ENCODE results near the gene KIF18A. TPM values are rescaled to one million over a fixed set of nuclear protein-coding genes. Genes with fewer than 3 reads are reported as not detected.

The KIF18A gene
- total and polyA plus RNA-seq, 2 experiments from 2014 or later: 3.2 to 6.3 TPM

DNA sequence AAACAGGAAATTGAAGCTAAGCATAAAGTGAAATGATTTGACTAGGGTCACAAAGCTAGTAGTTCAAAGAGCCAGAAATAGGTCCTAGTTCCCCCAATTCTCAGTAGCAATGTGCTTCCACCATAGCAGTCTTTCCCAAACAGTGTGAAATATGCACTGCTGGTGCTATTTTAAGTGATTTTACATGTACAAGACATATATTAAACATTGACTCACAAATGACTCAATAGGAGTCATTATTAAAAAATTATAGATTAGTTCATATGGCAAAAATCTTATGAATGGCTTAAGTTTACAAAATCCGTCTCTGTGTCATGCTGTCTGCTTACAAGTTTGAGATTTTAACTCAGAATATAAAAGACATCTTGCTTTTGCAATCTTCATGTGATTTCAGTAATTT is 21.4 kb downstream of the KIF18A start:
- Histone ChIP-seq H3K27me3 (no peaks in the 10 kb centered on the region), H3K9me2 (replicated peaks; ENCODE audit: insufficient read depth) (no peaks in the 10 kb centered on the region), H3K36me3 (replicated peaks; ENCODE audit: insufficient read depth, low read depth) (no peaks in the 10 kb centered on the region), H2AFZ (no peak overlapping the region), H3K4me3 (no peak overlapping the region), H3K4me2 (no peak overlapping the region), H4K20me1 (ENCODE audit: insufficient read depth, poor library complexity, severe bottlenecking) (no peaks in the 10 kb centered on the region), H3K79me2 (no peaks in the 10 kb centered on the region), H3K27ac (no peak overlapping the region), H3K9me3 (ENCODE audit: low read depth) (no peaks in the 10 kb centered on the region), H3K4me1 (ENCODE audit: insufficient read depth) (no peaks in the 10 kb centered on the region)
- TF ChIP-seq, protein P1, sequence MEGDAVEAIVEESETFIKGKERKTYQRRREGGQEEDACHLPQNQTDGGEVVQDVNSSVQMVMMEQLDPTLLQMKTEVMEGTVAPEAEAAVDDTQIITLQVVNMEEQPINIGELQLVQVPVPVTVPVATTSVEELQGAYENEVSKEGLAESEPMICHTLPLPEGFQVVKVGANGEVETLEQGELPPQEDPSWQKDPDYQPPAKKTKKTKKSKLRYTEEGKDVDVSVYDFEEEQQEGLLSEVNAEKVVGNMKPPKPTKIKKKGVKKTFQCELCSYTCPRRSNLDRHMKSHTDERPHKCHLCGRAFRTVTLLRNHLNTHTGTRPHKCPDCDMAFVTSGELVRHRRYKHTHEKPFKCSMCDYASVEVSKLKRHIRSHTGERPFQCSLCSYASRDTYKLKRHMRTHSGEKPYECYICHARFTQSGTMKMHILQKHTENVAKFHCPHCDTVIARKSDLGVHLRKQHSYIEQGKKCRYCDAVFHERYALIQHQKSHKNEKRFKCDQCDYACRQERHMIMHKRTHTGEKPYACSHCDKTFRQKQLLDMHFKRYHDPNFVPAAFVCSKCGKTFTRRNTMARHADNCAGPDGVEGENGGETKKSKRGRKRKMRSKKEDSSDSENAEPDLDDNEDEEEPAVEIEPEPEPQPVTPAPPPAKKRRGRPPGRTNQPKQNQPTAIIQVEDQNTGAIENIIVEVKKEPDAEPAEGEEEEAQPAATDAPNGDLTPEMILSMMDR (IDR thresholded peaks at IDR 0.05; ENCODE audit: poor library complexity): no peak
- TF ChIP-seq EZH2 (IDR thresholded peaks at IDR 0.05; ENCODE audit: borderline replicate concordance) (no peak), EZH2phosphoT487 (IDR thresholded peaks at IDR 0.05; ENCODE audit: low read depth, severe bottlenecking, unreplicated experiment) (no peak)
- 88% methylated on average over 1 of the region's 1 CpG for WGBS (ENCODE audit: low lambda C conversion rate, missing lambda C conversion rate)
- no peak for DNase-seq (ENCODE audit: low spot score)

- Histone ChIP-seq H3K79me2 (no peaks in the 10 kb centered on the region), H3K9me2 (replicated peaks; ENCODE audit: insufficient read depth) (no peaks in the 10 kb centered on the region), H3K27me3 (no peaks in the 10 kb centered on the region), H3K36me3 (replicated peaks; ENCODE audit: insufficient read depth, low read depth) (no peaks in the 10 kb centered on the region), H3K4me1 (ENCODE audit: insufficient read depth) (no peaks in the 10 kb centered on the region), H3K9me3 (ENCODE audit: low read depth) (no peaks in the 10 kb centered on the region), H3K4me3 (no peak overlapping the region), H4K20me1 (ENCODE audit: insufficient read depth, poor library complexity, severe bottlenecking) (no peaks in the 10 kb centered on the region), H3K4me2 (no peak overlapping the region), H2AFZ (no peak overlapping the region), H3K27ac (no peak overlapping the region)
- TF ChIP-seq, protein P1 (IDR thresholded peaks at IDR 0.05; ENCODE audit: poor library complexity): no peak
- TF ChIP-seq EZH2 (IDR thresholded peaks at IDR 0.05; ENCODE audit: borderline replicate concordance): no peak
- TF ChIP-seq EZH2phosphoT487 (IDR thresholded peaks at IDR 0.05; ENCODE audit: low read depth, severe bottlenecking, unreplicated experiment): no peak
- no peak for DNase-seq (ENCODE audit: low spot score)
- WGBS (ENCODE audit: low lambda C conversion rate, missing lambda C conversion rate): 100% methylated on average over 1 of the region's 1 CpG
These were observed 24.8 kb downstream of the KIF18A start for GRCh38 chr11:28083118-28083517.

- H3K36me3 ChIP-seq (replicated peaks; ENCODE audit: insufficient read depth, low read depth): no peaks in the 10 kb centered on the region
- 94% methylated on average over 3 of the region's 3 CpGs for WGBS (ENCODE audit: low lambda C conversion rate, missing lambda C conversion rate)
These were observed 30.4 kb downstream of the KIF18A start for GRCh38 chr11:28077521-28077920.

More at GRCh38 chr11:28077521-28077920, 30.4 kb downstream of the KIF18A start:
- no peak overlapping the region for H3K4me2 ChIP-seq
- no peaks in the 10 kb centered on the region for H3K9me3 ChIP-seq (ENCODE audit: low read depth)
- H3K79me2 ChIP-seq: no peaks in the 10 kb centered on the region
- DNase-seq (ENCODE audit: low spot score): no peak
- TF ChIP-seq EZH2 (IDR thresholded peaks at IDR 0.05; ENCODE audit: borderline replicate concordance) (no peak), EZH2phosphoT487 (IDR thresholded peaks at IDR 0.05; ENCODE audit: low read depth, severe bottlenecking, unreplicated experiment) (no peak)
- TF ChIP-seq, protein P1 (IDR thresholded peaks at IDR 0.05; ENCODE audit: poor library complexity): no peak
- H3K4me3 ChIP-seq: no peak overlapping the region
- H3K27me3 ChIP-seq: no peaks in the 10 kb centered on the region
- H3K27ac ChIP-seq: no peak overlapping the region
- no peak overlapping the region for H2AFZ ChIP-seq
- H3K4me1 ChIP-seq (ENCODE audit: insufficient read depth): no peaks in the 10 kb centered on the region
- H4K20me1 ChIP-seq (ENCODE audit: insufficient read depth, poor library complexity, severe bottlenecking): no peaks in the 10 kb centered on the region
- no peaks in the 10 kb centered on the region for H3K9me2 ChIP-seq (replicated peaks; ENCODE audit: insufficient read depth)
